GM12878 (cell line): ENCODE data around the gene SMIM14. TPM values are rescaled to one million over a fixed set of nuclear protein-coding genes. Genes with fewer than 3 reads are reported as not detected.
A peak's percentile ranks its signal among the peaks of the same experiment; 100 is the strongest.

Source experiments
- BHLHE40 ChIP-seq, 2 experiments: fragments of 450-650 bp in 1 of 2; IDR thresholded peaks; 2 replicates each; pipeline ENCODE4 v1.6.1; 2011 to 2017; ENCODE audit warnings: low read depth in 2 of 2, borderline replicate concordance in 1 of 2, improper control_type of control experiment in 1 of 2, low read length in 1 of 2, mild to moderate bottlenecking in 1 of 2
- BMI1 ChIP-seq: fragments of 450-650 bp; IDR thresholded peaks from 2 replicates; pipeline ENCODE4 v1.6.1; 2016; ENCODE audit warnings: mild to moderate bottlenecking, moderate library complexity, borderline replicate concordance
- BRCA1 ChIP-seq: IDR thresholded peaks from 2 replicates; pipeline ENCODE4 v1.6.1; 2011; ENCODE audit warnings: low read depth, low read length, improper control_type of control experiment
- CHD2 ChIP-seq: IDR thresholded peaks from 2 replicates; pipeline ENCODE4 v1.6.1; 2011; ENCODE audit warnings: low read depth, low read length, improper control_type of control experiment, borderline replicate concordance
- FOS ChIP-seq: IDR thresholded peaks from 3 replicates; pipeline ENCODE4 v1.6.1; 2011; ENCODE audit warnings: borderline replicate concordance; ENCODE audit not compliant: insufficient read length; ENCODE audit errors: extremely low read depth
- FOXK2 ChIP-seq: fragments of 450-650 bp; IDR thresholded peaks from 2 replicates; pipeline ENCODE4 v1.6.1; 2017; ENCODE audit warnings: mild to moderate bottlenecking, moderate library complexity
- JUNB ChIP-seq: IDR thresholded peaks from 2 replicates; pipeline ENCODE4 v1.6.1; 2016; ENCODE audit warnings: antibody characterized with exemption, mild to moderate bottlenecking
- MXI1 ChIP-seq: fragments of 150-350 bp; IDR thresholded peaks from 2 replicates; pipeline ENCODE4 v1.6.1; 2011; ENCODE audit warnings: low read depth, mild to moderate bottlenecking, inconsistent platforms, low read length, improper control_type of control experiment
- NFYB ChIP-seq: IDR thresholded peaks from 2 replicates; pipeline ENCODE4 v1.6.1; 2011; ENCODE audit warnings: low read depth, mild to moderate bottlenecking, low read length, improper control_type of control experiment, moderate library complexity; ENCODE audit not compliant: insufficient read depth
- NR2C1 ChIP-seq: fragments of 450-650 bp; IDR thresholded peaks from 2 replicates; pipeline ENCODE4 v1.6.1; 2017; ENCODE audit warnings: antibody characterized with exemption, mild to moderate bottlenecking, moderate library complexity
- POLR2AphosphoS2 ChIP-seq: IDR thresholded peaks from 2 replicates; pipeline ENCODE4 v1.6.1; 2011; ENCODE audit warnings: low read depth, mild to moderate bottlenecking, low read length, improper control_type of control experiment, moderate library complexity
- POLR2AphosphoS5 ChIP-seq: IDR thresholded peaks from 2 replicates; pipeline ENCODE4 v1.6.1; 2011; ENCODE audit warnings: mild to moderate bottlenecking, low read length, inconsistent platforms
- RAD21 ChIP-seq: IDR thresholded peaks from 2 replicates; pipeline ENCODE4 v1.6.1; 2011; ENCODE audit warnings: mild to moderate bottlenecking, low read depth, low read length, moderate library complexity; ENCODE audit not compliant: insufficient read depth
- RBBP5 ChIP-seq: fragments of 200-600 bp; sonication (generic); conservative IDR thresholded peaks from 2 replicates; pipeline ENCODE4 v1.6.1; 2016
- SREBF2 ChIP-seq: IDR thresholded peaks from 2 replicates; pipeline ENCODE4 v1.6.1; 2012; ENCODE audit warnings: mild to moderate bottlenecking, low read length
- SUPT20H ChIP-seq: IDR thresholded peaks from 2 replicates; pipeline ENCODE4 v1.6.1; 2011; ENCODE audit warnings: low read depth, mild to moderate bottlenecking, low read length, moderate library complexity, borderline replicate concordance; ENCODE audit not compliant: control insufficient read depth
- TARDBP ChIP-seq: IDR thresholded peaks from 2 replicates; pipeline ENCODE4 v1.6.1; 2016; ENCODE audit warnings: borderline replicate concordance
- ZSCAN29 ChIP-seq: fragments of 450-650 bp; IDR thresholded peaks from 2 replicates; pipeline ENCODE4 v1.6.1; 2017; ENCODE audit warnings: mild to moderate bottlenecking, moderate library complexity
- polyA plus RNA-seq, 11 experiments: library from polyadenylated mRNA; depleted of rRNA in 4 of 11; unstranded in 6 of 11; stranded (reverse) in 5 of 11; fragments of >200 nt; fragmentation: Nextera tagmentation in 4 of 11; fragmentation: Illumina TruSeq in 1 of 11; extraction: Ambion mirVana in 4 of 11; extraction: Trizol in 1 of 11; gene quantifications; 1 replicate in 1 of 11; 2 replicates in 10 of 11; pipeline versions ENCODE4 v1.2.1 to v1.2.3, GENCODE V29; 2011 to 2016; ENCODE audit warnings: inconsistent platforms in 2 of 11, missing spikeins in 2 of 11, low read depth in 1 of 11
- total RNA-seq, 4 experiments: library from RNA; depleted of rRNA in 3 of 4; stranded (reverse); fragments of >200 nt in 3 of 4; fragmentation: Illumina TruSeq in 1 of 4; extraction: Trizol in 1 of 4; gene quantifications; 2 replicates each; pipeline versions ENCODE4 v1.2.1 to v1.2.3, GENCODE V29; 2013 to 2021
- TF ChIP-seq, protein P1 (sequence below): IDR thresholded peaks from 2 replicates; pipeline ENCODE4 v1.6.1; 2011; ENCODE audit warnings: low read depth, mild to moderate bottlenecking, low read length, moderate library complexity, borderline replicate concordance; ENCODE audit errors: extremely low read depth
- TF ChIP-seq, protein P2 (sequence below): fragments of 450-650 bp; IDR thresholded peaks from 2 replicates; pipeline ENCODE4 v1.6.1; 2017; ENCODE audit warnings: low read depth, mild to moderate bottlenecking, moderate library complexity
- TF ChIP-seq, protein P3 (sequence below): fragments of 450-650 bp; IDR thresholded peaks from 2 replicates; pipeline ENCODE4 v1.6.1; 2017; ENCODE audit warnings: mild to moderate bottlenecking, low read depth, inconsistent platforms; ENCODE audit not compliant: poor library complexity, severe bottlenecking
- TF ChIP-seq, protein P4 (sequence below): IDR thresholded peaks from 2 replicates; pipeline ENCODE4 v1.6.1; 2012; ENCODE audit warnings: mild to moderate bottlenecking, low read depth, low read length
- TF ChIP-seq, protein P5 (sequence below): IDR thresholded peaks from 2 replicates; pipeline ENCODE4 v1.6.1; 2012; ENCODE audit warnings: low read depth, low read length, improper control_type of control experiment

Gene SMIM14
- total and polyA plus RNA-seq, 10 of the 15 experiments (the other 5 are each of a cell fraction or from before 2014, with no cell fraction given), result 125 to 671 (median 188) TPM

DNA sequence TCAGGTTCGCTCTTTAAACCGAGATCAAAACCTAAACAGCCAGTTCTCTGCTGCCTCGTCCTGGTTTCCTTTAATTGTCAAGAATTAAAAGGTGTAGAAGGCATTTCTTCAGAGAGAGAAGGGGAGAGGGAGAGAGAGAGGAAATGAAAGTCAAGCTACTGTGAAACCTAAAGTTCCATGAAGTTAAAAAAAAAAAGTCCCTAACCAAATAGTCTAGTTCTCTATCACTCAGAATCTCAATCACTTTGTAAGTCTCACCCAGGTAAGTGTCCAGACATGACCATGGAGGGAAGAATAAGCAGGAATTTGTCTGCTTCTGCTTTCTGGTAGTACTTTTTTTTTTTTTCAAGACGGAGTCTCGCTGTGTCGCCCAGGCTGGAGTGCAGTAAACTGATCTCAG lies 18.8 kb upstream of the SMIM14 start (continued):
- TF ChIP-seq POLR2AphosphoS2 (no peak), MXI1 (peak; percentile 34; the same call in 1 of the 2 replicates), RAD21 (0 out of 2 replicates have a peak, but pooled peaks have one; percentile 11), SREBF2 (no peak), POLR2AphosphoS5 (no peak), FOXK2 (no peak), BHLHE40 (IDR thresholded peaks at IDR 0.05; ENCODE audit: borderline replicate concordance in 1 of 2, low read depth in 2 of 2, low read length in 1 of 2) (no peak), JUNB (peak; percentile 33; the same call in 1 of the 2 replicates), FOS (no peak), CHD2 (no peak), TARDBP (no peak), RBBP5 (no peak), NR2C1 (no peak), ZSCAN29 (no peak), SUPT20H (no peak), NFYB (no peak), BRCA1 (no peak), BMI1 (peak; percentile 19; the same call in 1 of the 2 replicates)
- TF ChIP-seq, protein P1, sequence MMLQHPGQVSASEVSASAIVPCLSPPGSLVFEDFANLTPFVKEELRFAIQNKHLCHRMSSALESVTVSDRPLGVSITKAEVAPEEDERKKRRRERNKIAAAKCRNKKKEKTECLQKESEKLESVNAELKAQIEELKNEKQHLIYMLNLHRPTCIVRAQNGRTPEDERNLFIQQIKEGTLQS, result no peak
- TF ChIP-seq, protein P2, sequence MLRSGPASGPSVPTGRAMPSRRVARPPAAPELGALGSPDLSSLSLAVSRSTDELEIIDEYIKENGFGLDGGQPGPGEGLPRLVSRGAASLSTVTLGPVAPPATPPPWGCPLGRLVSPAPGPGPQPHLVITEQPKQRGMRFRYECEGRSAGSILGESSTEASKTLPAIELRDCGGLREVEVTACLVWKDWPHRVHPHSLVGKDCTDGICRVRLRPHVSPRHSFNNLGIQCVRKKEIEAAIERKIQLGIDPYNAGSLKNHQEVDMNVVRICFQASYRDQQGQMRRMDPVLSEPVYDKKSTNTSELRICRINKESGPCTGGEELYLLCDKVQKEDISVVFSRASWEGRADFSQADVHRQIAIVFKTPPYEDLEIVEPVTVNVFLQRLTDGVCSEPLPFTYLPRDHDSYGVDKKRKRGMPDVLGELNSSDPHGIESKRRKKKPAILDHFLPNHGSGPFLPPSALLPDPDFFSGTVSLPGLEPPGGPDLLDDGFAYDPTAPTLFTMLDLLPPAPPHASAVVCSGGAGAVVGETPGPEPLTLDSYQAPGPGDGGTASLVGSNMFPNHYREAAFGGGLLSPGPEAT, result peak; percentile 96
- TF ChIP-seq, protein P3, sequence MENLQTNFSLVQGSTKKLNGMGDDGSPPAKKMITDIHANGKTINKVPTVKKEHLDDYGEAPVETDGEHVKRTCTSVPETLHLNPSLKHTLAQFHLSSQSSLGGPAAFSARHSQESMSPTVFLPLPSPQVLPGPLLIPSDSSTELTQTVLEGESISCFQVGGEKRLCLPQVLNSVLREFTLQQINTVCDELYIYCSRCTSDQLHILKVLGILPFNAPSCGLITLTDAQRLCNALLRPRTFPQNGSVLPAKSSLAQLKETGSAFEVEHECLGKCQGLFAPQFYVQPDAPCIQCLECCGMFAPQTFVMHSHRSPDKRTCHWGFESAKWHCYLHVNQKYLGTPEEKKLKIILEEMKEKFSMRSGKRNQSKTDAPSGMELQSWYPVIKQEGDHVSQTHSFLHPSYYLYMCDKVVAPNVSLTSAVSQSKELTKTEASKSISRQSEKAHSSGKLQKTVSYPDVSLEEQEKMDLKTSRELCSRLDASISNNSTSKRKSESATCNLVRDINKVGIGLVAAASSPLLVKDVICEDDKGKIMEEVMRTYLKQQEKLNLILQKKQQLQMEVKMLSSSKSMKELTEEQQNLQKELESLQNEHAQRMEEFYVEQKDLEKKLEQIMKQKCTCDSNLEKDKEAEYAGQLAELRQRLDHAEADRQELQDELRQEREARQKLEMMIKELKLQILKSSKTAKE, result peak; percentile 88
- TF ChIP-seq, protein P4, sequence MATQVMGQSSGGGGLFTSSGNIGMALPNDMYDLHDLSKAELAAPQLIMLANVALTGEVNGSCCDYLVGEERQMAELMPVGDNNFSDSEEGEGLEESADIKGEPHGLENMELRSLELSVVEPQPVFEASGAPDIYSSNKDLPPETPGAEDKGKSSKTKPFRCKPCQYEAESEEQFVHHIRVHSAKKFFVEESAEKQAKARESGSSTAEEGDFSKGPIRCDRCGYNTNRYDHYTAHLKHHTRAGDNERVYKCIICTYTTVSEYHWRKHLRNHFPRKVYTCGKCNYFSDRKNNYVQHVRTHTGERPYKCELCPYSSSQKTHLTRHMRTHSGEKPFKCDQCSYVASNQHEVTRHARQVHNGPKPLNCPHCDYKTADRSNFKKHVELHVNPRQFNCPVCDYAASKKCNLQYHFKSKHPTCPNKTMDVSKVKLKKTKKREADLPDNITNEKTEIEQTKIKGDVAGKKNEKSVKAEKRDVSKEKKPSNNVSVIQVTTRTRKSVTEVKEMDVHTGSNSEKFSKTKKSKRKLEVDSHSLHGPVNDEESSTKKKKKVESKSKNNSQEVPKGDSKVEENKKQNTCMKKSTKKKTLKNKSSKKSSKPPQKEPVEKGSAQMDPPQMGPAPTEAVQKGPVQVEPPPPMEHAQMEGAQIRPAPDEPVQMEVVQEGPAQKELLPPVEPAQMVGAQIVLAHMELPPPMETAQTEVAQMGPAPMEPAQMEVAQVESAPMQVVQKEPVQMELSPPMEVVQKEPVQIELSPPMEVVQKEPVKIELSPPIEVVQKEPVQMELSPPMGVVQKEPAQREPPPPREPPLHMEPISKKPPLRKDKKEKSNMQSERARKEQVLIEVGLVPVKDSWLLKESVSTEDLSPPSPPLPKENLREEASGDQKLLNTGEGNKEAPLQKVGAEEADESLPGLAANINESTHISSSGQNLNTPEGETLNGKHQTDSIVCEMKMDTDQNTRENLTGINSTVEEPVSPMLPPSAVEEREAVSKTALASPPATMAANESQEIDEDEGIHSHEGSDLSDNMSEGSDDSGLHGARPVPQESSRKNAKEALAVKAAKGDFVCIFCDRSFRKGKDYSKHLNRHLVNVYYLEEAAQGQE, result no peak
- TF ChIP-seq, protein P5, sequence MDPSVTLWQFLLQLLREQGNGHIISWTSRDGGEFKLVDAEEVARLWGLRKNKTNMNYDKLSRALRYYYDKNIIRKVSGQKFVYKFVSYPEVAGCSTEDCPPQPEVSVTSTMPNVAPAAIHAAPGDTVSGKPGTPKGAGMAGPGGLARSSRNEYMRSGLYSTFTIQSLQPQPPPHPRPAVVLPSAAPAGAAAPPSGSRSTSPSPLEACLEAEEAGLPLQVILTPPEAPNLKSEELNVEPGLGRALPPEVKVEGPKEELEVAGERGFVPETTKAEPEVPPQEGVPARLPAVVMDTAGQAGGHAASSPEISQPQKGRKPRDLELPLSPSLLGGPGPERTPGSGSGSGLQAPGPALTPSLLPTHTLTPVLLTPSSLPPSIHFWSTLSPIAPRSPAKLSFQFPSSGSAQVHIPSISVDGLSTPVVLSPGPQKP, result no peak
